Hematopoietic multipotent progenitor cell treated with erythropoietin and hydrocortisone succinate and interleukin-3 and kit ligand, for 8 days (in vitro differentiated cells): ENCODE measurements around the gene GID4.
A peak's percentile ranks its signal among the peaks of the same experiment; 100 is the strongest.
"Not testable (repeated sequence)": the region's sequence is repeated elsewhere in the genome, so short reads cannot be mapped to it uniquely, and the experiment has no call there.

Experiments
- DNase-seq: peaks from one replicate; pipeline ENCODE4 v3.0.0-alpha.2; 2015

The GID4 gene

GRCh38 chr17:18038861-18039534 lies at the start of gene GID4, which contains the start of gene ATPAF2:
Gene GID4, plus strand, starts transcription at chr17:18039408. Its CDS starts 57 bp downstream, at chr17:18039465.
Gene ATPAF2, minus strand, starts transcription at chr17:18039168. Its CDS starts 155 bp downstream, at chr17:18039013.
- peak; percentile 99 for DNase-seq

DNA sequence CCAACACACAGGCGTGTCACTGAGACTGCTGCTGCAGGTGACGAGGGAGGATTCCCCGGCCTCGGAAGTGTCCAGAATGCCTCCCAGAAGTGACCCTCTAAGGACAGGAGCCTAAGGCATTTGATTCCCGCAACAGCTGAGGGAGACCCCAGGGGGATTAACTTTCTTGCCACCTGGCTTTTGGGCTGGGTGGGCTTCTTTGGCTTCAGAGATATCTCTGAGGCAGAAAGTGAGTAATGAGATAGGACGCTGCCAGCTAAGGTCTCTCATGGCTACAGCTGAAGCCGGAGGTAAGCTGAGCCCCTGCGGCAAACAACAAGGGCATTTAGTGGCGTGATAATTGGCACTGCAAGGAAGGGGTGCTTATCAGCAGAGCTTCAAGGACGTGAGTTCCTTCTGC lies 49.6 kb upstream of the GID4 start:
- no peak for DNase-seq

DNA sequence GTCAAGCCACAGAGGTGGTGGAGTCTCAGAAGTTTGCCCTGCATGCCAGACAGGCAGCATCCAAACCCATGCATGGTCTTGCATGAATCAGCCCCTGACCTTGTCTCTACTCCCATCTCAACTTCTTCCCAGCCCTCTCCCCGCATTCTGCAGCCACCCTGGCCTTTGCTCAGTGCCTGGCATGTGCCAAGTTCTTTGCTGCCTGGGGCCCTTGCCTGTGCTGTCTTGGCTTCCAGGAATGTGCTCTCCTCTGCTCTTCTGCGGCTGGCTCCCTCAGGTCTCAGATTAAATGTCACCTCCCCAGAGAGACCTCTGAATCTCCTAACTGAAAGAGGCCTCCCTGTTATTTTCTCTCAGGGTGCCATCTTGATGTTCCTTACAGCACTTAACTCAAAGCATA lies 48.9 kb upstream of the GID4 start:
- DNase-seq: no peak

DNA sequence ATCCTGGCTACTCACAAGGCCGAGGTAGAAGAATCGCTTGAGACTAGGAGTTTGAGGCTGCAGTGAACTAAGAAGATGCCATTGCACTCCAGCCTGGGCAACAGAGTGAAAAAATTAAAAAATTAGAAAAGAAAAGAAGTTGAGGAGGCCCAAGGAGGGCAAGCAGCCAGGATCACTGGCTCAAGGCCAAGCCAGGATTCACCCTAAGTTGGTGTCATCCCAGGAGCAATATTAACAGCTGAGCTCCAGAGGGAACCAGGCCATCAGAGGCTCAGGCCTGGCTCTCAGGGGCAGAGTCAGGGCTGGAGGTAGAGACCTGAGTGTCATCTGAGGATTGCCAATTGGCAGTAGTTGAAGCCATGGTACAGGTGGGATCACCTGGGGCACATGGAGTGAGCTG lies 45.8 kb upstream of the GID4 start:
- no peak for DNase-seq

DNA sequence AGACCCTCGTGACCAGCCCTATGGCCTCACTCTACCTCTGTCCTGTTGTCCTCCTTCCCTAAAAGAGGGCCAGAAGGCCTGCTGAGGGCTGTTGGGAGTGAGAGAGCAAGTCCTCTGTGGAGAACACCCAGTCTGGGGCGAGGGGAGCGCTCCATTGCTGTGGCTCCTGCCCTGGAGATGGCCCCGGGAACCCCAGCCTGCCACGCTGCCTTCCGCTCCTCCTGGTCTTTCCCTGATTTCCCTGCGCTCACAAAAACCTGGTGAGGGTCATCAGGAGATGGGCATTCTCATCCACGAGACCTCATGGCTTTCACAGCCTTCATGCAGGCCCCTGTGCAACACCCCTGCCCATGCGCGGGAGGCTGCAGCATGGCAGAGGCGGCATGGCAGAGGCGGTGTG lies 45.4 kb upstream of the GID4 start:
- DNase-seq: no peak

DNA sequence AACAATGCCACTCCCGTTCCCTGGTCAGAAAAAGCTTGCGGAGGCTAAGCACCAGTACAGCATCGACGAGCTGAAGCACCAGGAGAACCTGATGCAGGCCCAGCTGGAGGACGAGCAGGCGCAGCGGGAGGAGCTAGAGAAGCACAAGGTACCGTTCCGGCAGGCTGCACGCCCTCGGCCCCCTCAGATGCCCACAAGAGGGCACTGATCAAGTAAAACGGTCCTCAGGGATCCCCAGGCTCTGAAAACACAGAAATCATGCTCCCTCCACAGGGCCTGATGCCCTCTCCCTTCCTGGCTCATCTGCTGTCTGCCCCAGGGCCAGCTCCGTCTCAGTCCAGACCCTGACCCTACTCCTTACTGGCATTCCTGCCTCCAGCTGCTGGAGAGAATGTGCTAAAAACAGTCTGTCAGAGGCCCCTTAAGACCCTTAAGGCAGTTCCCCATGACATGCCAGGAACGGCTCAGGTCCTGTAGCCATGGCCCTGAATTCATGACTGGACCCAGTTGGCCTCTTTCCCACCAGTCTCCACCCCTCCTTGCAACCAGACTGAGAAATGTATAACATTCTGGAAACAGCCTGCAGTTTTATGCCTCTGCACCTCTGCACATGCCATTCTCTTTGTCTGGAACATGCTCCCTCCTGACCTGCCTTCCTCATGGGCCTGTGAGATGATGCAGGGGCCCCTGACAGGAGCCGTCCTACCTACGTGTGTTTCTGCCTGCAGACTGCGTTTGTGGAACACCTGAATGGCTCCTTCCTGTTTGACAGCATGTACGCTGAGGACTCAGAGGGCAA lies 44.7 kb upstream of the GID4 start:
- peak; percentile 48 for DNase-seq

GRCh38 chr17:17995887-17996286 lies 43.3 kb upstream of the GID4 start:
- not testable (repeated sequence) for DNase-seq

DNA sequence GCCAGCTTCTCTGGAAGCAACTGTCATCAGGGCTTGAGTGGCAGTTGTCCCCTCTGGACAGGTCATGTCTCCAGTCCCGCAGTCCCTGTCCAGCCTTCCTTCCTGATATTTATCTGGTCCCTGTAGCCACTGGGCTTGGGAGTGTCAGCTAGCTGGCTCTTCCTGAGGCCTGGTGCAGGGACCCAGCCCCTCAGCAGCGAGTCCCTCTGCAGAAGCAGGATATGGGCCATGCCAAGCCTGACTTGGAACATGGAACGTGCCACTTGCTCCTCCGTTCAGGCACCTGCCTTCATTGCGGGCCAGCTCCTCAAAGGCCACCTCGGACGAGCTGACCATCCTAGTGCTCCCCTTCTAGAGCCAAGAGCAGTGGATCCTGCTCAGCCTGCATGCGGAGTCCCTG lies 40.3 kb upstream of the GID4 start:
- no peak for DNase-seq

DNA sequence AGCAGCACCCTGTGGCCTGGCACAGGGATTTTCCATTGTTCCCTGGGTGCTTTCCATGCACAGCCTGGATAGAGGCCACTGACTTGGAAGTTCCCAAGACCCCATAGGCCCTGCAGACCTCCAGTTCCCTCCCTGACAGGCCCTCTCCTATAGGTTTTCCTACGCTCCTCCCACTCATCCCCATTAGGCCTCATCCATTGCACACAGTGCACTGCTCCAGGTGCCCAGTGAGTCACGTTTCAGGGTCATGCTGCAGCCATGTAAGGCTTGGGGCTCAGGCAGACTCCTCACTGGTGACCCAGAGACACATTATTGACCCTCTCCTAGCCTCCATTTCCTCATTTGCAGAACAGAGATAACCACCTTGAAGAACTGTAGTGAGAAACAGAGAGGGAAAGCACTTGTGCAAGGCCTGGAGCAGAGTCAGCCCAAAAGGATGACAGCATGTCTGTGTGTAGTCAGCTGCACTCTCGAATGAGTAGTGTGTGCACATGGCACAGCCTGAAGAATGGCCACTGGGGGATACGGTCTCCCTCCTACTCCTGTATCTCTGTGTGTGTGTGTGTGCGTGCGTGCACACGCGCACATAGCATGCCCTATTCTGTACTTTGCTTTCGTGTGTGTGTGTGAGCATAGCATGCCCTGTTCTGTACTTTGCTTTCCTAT lies 39.7 kb upstream of the GID4 start:
- DNase-seq: no peak

DNA sequence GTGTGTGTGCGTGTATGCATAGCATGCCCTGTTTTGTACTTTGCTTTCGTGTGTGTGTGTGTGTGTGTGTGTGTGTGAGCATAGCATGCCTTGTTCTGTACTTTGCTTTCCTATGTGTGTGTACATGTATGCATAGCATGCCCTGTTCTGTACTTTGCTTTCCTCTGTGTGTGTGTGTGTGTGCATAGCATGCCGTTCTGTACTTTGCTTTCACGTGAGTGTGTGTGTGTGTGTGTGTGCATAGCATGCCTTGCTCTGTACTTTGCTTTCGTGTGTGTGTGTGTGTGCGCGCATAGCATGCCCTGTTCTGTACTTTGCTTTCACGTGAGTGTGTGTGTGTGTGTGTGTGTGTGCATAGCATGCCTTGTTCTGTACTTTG lies 39.2 kb upstream of the GID4 start:
- DNase-seq: no peak

- DNase-seq: no peak
Observed at GRCh38 chr17:18002171-18002570, 37.0 kb upstream of the GID4 start.

- DNase-seq: no peak
Observed at GRCh38 chr17:18004345-18004744, 34.9 kb upstream of the GID4 start.

- DNase-seq: no peak
Observed at GRCh38 chr17:18004884-18005305, 34.3 kb upstream of the GID4 start.

GRCh38 chr17:18005496-18005895 lies 33.7 kb upstream of the GID4 start:
- DNase-seq: no peak

DNA sequence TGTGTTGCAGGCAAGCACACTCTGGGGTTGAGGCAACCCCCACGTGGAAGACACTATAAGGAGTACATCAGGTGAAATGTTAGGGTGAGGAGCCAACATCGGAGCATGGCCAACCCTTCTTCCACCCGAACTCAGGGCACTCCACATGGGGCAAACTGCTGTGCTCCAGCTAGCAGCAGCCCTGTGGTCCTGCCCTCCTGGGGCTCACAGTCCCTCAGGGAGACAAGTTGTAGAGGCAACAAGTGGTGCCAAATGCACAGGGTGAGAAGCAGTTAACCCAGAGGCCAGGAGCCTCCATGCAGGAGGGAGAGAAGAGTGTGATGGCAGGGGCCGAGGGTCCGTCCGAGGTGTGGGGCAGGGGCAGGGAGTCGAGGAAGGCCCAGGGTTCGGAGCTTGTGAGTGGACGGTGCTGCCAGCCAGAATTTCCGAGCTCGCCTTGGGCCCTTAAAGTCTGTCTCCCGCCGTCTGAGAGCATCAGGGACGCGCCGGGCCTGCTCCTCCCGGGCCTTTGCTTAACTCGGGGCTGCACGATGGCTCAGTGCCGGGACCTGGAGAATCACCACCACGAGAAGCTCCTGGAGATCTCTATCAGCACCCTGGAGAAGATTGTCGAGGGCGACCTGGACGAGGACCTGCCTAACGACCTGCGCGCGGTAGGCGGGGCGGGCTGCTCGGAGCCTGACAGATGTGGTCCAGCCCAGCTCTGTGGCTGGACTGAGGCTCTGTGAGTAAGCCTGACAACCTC lies 32.5 kb upstream of the GID4 start:
- DNase-seq: no peak

DNA sequence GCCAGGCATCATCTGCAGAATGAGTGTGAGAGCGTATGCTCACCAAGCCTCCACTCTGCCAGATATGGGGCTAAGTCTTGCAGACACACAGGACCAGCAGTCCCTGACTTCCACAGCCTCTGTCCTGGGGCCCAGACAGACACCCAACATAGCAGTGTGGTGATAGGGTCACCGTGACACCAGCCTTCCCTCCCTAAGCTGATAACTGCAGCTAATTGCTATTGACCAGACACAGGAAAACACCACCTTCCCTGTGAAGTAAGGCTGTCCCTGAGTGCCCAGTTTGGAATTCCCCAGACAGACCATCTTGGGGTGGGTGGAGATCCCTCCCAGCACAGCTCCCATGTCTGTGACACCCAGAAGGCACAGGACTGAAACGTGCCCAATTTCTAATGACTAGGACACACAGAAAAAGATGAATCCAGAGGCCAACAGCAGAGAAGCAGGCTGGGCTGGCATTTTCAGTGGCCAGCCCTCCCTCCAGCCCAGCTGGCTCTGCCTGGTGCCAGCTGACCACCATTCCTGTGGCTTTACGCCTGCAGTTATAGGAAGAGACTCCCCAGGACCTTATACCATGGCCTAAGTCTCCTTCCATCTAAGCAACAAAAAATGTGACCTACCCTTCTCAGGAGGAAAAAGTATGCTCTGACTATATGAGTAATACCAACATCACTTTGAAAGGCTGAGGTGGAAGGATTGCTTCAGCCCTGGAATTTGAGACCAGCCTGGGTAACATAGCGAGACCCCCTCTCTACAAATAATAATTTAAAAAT lies 30.5 kb upstream of the GID4 start:
- DNase-seq: no peak

- peak; percentile 21 for DNase-seq
Observed at GRCh38 chr17:18009609-18010420, 29.4 kb upstream of the GID4 start.

- DNase-seq: no peak
Observed at GRCh38 chr17:18011286-18011685, 27.9 kb upstream of the GID4 start.

- DNase-seq: no peak
Observed at GRCh38 chr17:18014006-18014405, 25.2 kb upstream of the GID4 start.

DNA sequence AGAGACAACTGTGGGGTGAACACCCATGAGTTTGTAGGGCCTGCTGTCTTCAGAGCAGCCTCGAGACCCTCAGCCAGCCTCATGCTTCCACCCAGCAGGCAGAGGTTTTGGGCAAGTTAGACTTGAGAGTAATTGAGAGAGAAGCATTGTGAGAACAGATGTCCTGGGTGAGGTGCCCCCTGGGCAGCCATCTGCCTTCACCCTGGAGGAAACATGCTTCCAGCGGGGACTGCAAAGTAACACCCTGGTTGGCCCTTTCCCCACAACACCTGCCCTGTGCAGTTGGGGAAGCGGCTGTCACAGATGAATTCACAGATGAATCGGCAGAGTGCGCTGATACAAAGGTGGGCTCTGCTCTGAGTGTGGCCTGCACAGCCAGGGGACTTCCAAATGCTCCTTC lies 23.6 kb upstream of the GID4 start:
- DNase-seq: no peak

DNA sequence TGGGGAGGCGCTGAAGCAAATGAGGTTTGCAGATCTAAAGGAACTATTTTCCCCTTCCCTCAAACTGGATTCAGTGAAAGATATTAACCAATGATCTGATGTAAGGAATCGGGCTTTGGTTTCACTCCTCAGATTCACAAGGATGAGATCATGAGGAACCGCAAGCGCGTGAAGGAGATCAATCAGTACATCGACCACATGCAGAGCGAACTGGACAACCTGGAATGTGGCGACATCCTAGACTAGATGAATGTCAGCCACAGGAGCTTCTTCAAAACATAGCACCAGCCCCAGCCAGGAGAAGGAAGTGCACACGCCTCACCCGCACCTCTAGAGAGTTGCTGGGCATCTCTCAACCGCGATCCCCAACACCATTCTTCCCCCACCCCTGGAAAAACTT lies 22.8 kb upstream of the GID4 start:
- DNase-seq: no peak
